Rectal smooth muscle tissue (tissue), 1 donor: ENCODE data around the gene DTNA.

Experiments
- H3K27ac ChIP-seq: one replicate; pipeline ENCODE4 v1.7.0; 2013; ENCODE audit warnings: low read depth, low read length, inconsistent platforms
- H3K27me3 ChIP-seq: one replicate; pipeline ENCODE4 v1.7.0; 2013; ENCODE audit warnings: low read length; ENCODE audit not compliant: control insufficient read depth, insufficient read depth
- H3K36me3 ChIP-seq: one replicate; pipeline ENCODE4 v1.7.0; 2013; ENCODE audit warnings: low read length; ENCODE audit not compliant: control insufficient read depth, insufficient read depth
- H3K4me1 ChIP-seq: one replicate; pipeline ENCODE4 v1.7.0; 2013; ENCODE audit warnings: low read length; ENCODE audit not compliant: control insufficient read depth, insufficient read depth
- H3K4me3 ChIP-seq: one replicate; pipeline ENCODE4 v1.7.0; 2013; ENCODE audit warnings: low read length
- H3K9ac ChIP-seq: one replicate; pipeline ENCODE4 v1.7.0; 2013; ENCODE audit warnings: low read length

Gene DTNA

GRCh38 chr18:34926683-34927082, 216.6 kb downstream of the DTNA start:
- H3K4me1 ChIP-seq, result no peaks in the 10 kb centered on the region
- H3K36me3 ChIP-seq, result no peaks in the 10 kb centered on the region
- H3K9ac ChIP-seq, result no peak overlapping the region
- H3K4me3 ChIP-seq, result no peak overlapping the region
- no peak overlapping the region for H3K27ac ChIP-seq
- no peaks in the 10 kb centered on the region for H3K27me3 ChIP-seq

DNA sequence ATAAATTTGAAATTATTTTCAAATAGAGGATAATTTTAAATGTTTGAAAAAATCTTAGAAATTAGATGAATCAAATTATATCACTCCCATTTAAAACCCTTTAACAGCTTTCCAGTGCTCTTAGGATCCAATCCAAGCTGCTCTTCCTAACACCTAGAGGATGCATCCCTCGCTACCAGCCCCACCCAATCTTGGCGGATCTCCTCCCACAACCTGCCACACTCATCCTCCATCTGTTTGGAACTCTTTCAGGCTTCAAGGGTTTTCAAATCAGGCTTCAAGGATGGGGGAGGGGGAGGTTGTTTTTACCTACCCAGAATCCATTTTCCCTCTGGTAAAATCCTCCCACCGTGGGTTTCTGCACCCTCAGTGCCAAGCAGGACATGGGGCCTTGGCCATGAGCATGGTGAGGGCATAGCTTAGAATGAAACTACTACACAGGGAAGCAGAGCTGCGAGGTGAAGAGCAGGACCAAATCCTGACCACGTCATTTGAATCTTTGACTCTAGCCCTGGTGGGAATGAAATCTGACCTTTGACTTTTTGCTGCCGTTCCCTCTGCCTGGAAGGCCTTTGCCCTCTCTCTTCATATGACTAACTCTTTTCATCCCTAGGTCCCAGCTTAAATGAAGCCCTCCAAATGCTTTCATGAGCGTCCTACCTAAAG, 218.1 kb downstream of the DTNA start:
- no peaks in the 10 kb centered on the region for H3K27me3 ChIP-seq
- no peak overlapping the region for H3K27ac ChIP-seq
- no peak overlapping the region for H3K4me3 ChIP-seq
- H3K4me1 ChIP-seq, result no peaks in the 10 kb centered on the region
- H3K9ac ChIP-seq, result no peak overlapping the region
- no peaks in the 10 kb centered on the region for H3K36me3 ChIP-seq

- H3K27ac ChIP-seq, result no peak overlapping the region
- no peaks in the 10 kb centered on the region for H3K4me1 ChIP-seq
- no peaks in the 10 kb centered on the region for H3K27me3 ChIP-seq
- H3K4me3 ChIP-seq, result no peak overlapping the region
- H3K9ac ChIP-seq, result no peak overlapping the region
- H3K36me3 ChIP-seq, result no peaks in the 10 kb centered on the region
Observed at GRCh38 chr18:34928754-34929335, 218.7 kb downstream of the DTNA start.

DNA sequence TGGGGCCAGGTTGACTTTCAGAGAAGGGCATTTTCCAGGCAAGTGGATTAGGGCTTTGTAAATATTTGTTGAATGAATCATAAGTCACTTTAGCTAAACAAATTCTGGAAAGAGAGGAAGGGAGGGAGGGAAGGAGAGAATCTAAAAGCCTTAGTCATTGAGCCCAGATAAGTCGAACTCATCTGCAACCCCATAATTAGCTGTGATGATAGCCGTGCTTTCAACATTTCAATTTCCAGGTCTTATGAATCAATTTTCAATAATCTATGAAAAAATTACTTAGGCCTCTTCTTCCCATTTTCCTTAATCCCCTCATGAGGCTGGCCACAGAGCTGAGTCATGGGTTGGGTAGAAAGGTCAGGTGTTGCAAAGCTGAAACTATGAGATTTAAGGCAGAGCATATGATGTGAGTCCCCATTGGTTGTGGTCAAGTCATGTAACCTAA, 219.3 kb downstream of the DTNA start:
- Histone ChIP-seq H3K27ac (no peak overlapping the region), H3K4me3 (no peak overlapping the region), H3K9ac (no peak overlapping the region), H3K4me1 (no peaks in the 10 kb centered on the region), H3K27me3 (no peaks in the 10 kb centered on the region), H3K36me3 (no peaks in the 10 kb centered on the region)

- Histone ChIP-seq H3K27me3 (no peaks in the 10 kb centered on the region), H3K4me1 (no peaks in the 10 kb centered on the region), H3K36me3 (no peaks in the 10 kb centered on the region), H3K4me3 (no peak overlapping the region), H3K9ac (no peak overlapping the region), H3K27ac (no peak overlapping the region)
Observed at GRCh38 chr18:34932363-34932762, 222.3 kb downstream of the DTNA start.

- Histone ChIP-seq H3K4me3 (no peak overlapping the region), H3K27me3 (no peaks in the 10 kb centered on the region), H3K27ac (no peak overlapping the region), H3K4me1 (no peaks in the 10 kb centered on the region), H3K36me3 (no peaks in the 10 kb centered on the region), H3K9ac (no peak overlapping the region)
Observed at GRCh38 chr18:34932792-34933466, 222.8 kb downstream of the DTNA start.

DNA sequence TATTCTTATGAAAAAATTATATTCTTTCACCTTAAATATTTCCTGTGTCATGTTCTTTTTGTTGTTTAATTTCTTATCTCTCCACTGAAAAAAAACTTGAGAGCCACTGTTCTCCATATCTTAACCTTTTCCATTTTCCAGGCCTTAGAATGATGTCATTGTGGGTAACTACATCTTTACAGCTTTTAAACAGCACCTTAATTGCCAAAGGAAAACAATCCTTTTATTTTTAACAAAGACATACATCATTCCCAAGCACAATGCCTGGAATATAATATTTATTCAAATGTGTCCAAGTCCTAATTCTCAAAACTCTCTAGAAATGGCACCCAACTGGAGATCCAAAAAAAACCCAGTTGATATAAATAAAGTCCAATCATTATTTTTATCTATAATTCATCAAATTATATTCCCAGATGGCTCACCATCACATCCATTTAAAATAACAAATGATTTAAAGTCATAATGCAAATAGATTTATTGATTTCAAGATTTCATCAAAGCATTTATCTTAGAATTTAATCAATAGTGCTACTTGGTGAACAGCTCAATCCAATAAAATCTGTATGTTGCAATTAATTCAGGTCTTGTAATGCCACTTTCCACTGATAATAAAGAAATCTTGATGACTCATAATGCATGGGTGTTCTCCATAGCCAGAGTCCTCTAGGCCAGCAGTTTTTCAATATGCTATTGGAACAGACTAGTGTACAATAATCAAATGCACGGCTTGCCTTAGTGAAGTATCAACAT, 224.0 kb downstream of the DTNA start:
- Histone ChIP-seq H3K9ac (no peak overlapping the region), H3K36me3 (no peaks in the 10 kb centered on the region), H3K4me1 (no peaks in the 10 kb centered on the region), H3K27me3 (no peaks in the 10 kb centered on the region), H3K27ac (no peak overlapping the region), H3K4me3 (no peak overlapping the region)

DNA sequence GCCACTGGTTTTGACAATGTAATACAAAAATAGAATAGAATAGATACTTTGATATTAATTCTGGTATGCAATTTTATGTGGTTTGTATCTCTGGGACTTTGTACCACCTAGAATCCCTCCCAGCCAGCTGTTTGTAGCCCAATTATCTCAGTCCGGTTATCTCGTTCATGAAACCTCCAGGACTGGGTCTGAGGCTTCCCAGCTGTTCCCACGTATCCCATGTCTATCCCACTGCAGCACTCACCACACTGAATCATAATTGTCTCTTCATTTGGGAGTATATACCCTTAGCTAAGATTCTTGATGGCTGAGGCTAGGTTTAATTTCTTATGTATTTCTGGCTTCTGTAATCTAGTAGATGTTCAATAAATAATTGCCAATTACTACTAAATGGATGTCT, 226.7 kb downstream of the DTNA start:
- H3K4me1 ChIP-seq, result no peaks in the 10 kb centered on the region
- H3K27ac ChIP-seq, result no peak overlapping the region
- H3K36me3 ChIP-seq, result no peaks in the 10 kb centered on the region
- H3K9ac ChIP-seq, result no peak overlapping the region
- no peaks in the 10 kb centered on the region for H3K27me3 ChIP-seq
- H3K4me3 ChIP-seq, result no peak overlapping the region

DNA sequence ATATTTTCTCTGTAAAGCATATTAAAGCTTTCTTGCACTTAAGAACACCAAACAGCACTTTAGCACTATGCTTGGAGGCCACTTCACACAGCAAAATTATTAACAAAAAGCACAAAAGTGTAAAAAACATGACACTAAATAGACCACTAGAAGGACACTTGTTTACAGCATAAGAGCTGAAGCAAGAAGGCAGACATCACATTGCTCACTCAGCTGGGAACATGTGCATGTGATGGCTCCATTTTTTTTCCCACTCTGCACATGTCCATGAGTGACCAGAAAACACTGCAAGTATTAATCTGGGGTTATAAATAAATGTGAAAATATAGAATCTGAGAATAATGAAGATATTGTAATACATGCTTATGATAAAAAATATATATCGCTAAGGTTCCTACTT, 228.0 kb downstream of the DTNA start:
- no peaks in the 10 kb centered on the region for H3K36me3 ChIP-seq
- H3K9ac ChIP-seq, result no peak overlapping the region
- H3K27ac ChIP-seq, result no peak overlapping the region
- no peaks in the 10 kb centered on the region for H3K4me1 ChIP-seq
- no peaks in the 10 kb centered on the region for H3K27me3 ChIP-seq
- H3K4me3 ChIP-seq, result no peak overlapping the region
